GM19193 (cell line): ENCODE measurements around the gene ABLIM2.

Experiments used
- POLR2A ChIP-seq: IDR thresholded peaks from 4 replicates; pipeline ENCODE4 v1.6.1; 2011; ENCODE audit not compliant: insufficient read depth, insufficient read length; ENCODE audit errors: extremely low read depth

The ABLIM2 gene

DNA sequence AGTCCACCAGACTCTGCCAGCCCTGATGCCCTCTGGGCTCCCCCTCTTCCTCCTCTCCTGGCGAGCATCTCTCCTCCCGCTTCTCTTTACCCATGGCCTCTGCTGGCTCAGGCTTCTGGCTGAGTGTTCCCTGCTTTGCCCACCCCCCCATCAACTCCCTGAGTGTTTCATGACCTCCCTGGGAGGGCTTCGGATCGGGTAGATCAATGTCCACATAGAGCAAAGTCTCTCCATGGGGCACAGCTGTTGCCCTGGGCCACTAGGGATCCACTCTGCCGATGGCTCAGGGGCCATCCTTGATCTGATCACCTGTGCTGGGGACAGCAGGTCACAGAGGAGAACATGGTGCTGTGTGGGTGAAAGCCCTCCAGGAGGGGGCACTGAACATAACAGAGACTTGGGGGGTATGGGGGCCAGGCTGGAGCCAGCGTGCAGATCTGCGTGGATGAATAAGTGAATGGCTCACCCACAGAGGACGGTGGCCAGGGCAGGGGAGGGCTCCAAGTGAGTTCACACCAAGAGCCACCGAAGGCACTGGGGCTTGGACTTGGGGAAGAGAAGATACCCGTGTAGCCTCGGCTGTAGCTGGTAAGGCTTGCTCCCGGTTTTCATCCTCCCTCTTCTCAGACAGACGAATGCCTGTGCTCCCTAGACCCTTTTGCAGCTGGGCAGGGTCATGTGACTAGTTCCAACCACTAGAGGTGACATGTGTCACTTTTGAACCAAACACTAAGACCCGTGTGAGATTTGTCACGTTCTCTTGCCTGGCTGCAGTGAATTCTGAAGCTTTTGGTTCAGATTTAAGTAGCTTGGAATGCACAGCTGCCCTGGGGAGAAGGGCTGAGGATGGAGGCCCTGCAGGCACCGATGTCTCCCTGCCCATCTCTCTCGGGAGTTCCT, 195.8 kb downstream of the ABLIM2 start:
- no peak for TF ChIP-seq POLR2A

DNA sequence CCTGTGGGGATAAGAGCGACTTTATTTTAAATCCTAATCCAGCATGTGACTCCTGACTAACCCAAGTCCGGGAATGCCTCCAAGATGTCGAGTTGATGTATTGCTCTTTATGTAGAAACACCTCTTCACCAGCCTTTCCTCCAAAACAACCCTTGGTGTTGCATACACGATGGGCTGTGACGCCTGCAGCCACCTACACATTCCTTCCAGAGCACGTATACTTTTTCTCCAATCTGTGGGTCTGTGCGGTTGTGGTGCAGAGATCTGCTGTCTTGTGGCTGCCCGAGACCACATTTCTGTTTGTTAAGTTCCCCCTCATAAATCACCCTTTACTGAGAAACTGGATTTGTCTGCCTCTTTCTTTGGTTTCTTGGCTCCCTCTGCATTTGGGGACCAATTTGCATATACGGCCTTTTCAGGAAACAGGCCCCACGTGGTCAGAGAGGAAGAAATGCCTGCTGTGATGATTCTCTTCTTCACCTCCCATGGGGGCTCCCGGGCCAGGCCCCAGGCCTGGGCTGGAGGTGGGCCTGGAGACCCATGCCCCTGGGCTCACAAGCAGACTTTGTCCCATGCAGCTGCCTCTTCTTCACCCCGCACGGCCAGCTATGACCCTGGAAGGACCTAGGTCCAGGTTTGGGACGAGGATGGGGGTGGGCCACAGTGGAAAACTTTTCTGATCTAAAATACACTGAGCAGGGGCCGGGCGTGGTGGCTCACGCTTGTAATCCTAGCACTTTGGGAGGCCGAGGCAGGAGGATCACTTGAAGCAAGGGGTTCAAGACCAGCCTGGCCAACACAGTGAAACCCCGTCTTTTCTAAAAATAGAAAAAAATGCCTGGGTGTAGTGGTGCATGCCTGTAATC, 197.6 kb downstream of the ABLIM2 start:
- TF ChIP-seq POLR2A = no peak

DNA sequence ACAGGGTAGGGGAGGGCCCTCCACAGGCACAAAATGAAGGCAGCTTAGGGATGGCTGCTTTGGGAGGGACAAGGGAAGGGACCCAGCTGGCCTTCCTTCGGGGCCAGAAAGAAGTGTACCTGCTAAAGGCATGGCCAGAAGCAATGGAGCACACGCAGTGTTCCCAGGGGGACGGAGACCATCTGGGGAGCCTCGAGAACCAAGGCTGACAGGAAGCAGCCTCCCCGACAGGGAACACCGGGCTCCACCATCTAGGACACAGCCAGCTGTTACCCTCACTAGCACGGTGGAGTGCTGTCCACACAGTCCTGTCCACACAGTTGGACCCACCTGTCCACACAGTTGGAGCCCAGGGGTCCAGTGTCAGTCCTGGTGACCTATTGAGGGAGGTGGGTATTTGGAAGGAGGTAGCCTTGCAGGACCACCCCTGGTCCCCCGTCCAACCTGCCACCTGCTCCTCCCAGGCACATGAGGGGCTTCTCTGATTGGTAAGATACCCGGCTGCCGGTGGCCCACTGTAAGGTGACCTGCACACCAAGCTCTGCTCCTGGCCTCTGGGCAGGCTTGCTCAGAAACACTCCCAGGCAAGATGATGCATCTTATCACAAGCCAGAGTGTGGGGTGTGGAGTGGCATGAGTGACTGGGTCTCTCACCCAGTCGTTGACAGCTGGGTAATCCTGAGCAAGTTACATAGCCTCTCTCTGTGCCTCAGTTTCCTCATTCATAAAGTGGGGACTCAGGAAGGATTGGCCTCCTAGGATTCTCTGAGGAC, 198.4 kb downstream of the ABLIM2 start:
- no peak for TF ChIP-seq POLR2A

DNA sequence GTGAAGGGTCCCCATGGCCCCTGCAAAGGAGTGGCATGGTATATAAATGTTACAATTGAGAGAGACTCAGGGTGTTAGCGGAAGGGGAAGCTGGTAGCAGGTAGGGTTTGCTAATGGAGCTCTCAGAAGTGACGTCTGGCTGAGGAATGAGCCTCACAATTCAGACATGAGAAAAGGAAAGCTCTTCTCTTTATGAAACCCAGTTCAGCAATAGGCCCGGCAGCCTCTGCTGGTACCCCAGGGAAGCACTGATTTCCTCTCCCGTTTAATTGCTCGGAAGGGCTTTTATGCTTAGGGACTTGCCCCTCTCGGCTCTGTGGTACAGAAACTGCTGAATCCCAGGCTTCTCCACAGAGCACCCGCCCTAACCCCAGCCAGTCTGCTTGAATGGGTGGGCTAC, 199.5 kb downstream of the ABLIM2 start:
- no peak for TF ChIP-seq POLR2A

DNA sequence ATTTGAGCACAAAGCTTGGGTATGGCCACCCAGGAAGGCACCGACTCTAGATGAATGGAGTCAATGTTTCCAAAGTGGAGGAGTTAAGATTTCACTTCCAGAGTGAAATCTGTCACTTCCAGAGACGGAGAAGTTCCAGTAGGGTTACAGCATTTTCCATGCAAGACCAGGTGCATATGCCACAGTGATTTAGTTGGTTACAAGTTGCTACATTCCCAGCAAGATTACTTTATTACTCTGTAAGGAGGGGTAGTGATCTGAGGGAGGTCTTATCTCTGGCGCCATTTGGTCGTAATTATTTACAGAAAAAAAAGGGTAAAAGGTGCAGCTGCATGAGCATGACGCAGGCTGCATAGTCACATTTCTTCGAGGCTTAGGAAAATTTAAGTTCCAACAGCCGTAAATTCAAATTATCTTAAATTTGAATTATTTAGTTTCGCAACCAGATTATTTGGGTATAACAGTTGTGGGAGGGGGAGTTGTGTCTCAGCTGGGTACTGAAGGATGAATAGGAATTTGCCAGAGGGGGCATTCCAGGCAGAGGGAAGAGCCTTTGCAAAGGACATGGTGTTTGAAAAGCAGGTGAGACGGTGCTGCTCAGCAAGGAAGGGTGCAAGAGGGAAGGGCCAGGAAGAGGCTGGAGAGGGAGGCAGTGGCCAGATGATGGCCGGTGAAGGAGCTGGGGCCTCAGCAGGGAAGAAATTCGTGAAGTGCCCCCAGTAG, 201.5 kb downstream of the ABLIM2 start:
- no peak for TF ChIP-seq POLR2A

DNA sequence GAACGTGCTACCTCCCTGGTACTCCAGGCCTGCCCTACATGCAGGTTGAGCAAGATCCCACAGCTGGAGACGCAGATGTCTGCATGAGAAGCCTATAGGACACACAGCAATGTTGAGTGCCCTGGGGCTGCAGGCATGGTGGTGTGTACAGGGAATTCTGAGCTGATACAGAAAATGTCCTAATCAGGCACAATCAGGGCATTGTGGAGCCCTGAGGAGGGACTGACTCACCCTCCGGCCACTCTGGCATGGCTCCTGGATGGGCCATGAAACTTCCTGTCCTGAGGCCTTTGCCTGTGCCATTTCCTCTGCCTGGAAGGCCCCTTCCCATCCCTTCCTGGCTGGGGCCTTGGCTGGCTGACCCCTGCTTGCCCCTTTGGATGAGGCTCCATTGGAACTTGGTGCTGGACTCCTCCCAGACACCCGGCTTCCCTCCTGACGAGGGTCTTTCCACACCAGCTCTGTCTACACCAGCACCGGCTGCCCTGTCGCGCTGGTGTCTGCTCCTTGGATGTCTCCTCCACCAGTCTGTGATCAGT, 202.3 kb downstream of the ABLIM2 start:
- TF ChIP-seq POLR2A = no peak

DNA sequence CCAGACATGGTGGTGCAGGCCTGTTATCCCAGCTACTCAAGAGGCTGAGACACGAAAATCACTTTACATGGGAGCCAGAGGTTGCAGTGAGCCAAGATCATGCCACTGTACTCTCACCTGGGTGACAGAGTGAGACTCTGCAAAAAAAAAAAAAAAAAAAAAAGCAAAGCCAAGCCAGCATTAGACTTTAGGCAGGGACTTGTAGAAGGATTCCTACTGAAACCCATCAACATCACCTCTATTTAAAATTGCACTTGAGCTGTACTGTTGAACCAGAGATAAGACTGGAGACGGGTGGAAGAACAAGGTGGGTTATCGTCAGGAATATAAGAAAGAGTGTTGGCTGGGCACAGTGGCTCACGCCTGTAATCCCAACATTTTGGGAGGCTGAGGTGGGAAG, 203.2 kb downstream of the ABLIM2 start:
- TF ChIP-seq POLR2A = no peak

DNA sequence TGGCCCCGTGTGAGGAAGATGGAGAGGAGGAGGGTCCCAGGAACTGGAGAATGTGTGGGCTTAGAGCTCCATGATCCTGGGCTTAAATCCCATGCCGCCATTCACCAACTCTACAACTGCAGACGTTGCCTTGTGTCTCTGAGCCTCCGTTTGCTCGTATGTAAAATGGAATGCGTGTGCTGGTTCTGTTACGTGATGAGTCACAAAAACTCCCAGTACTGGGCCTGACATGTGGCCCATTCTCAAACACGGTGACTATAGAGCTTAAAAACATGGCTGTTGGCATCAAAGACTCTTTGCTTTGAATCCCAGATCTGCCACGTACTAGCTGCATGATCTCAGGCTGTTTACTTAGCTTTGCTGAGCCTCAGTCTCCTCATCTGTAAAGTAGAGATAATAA, 206.0 kb downstream of the ABLIM2 start:
- TF ChIP-seq POLR2A = no peak

DNA sequence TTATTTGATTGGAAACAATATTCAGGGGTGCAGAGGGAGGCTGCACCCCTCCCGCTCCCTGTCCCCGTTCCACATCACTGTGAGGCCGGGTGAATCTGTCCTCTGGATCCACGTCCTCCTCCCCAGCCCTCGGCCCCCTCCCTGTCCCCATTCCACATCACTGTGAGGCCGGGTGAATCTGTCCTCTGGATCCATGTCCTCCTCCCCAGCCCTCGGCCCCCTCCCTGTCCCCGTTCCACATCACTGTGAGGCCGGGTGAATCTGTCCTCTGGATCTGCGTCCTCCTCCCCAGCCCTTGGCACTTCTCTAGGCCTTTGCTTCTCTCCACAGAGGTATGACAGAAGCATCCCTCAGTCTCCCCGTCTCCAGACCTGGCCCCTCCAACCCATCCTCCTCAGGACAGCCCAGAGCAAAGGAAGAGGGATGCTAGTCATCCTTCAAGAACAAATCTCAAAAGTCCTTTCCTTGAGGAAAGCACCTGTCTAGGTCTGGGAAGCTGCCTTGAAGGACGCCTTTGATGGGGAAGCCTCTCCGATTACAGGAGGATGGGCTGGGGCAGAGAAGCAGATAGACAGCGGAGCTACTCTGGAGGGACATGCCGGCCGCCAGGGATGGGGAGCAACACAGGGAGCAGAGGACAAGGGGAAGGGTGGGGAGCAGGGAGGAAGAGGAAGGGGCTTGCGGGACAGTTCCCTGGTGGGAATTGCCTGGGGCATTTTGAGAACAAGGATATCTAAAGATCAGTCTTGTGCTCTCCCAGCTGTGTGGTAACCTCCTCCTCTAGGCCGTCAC, 208.1 kb downstream of the ABLIM2 start:
- no peak for TF ChIP-seq POLR2A

DNA sequence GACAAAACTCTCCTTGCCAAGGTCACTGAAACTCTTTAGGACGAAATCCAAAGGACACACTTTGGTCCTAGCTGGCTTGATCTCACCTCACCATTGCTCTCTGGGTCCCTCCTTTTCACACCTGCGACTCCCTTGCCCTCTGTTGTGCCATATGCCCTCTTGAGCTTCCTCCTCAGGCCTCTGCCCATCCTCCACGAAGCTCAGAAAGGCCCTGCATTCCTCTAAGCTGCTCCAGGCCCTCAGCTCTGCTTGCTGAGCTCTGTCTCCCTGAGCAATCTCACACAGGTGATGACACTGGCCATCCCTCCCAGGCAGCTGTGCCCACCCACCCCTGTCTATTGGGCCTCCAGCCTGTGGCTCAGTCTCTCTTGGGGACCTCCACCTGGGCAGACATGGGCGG, 208.9 kb downstream of the ABLIM2 start:
- no peak for TF ChIP-seq POLR2A

DNA sequence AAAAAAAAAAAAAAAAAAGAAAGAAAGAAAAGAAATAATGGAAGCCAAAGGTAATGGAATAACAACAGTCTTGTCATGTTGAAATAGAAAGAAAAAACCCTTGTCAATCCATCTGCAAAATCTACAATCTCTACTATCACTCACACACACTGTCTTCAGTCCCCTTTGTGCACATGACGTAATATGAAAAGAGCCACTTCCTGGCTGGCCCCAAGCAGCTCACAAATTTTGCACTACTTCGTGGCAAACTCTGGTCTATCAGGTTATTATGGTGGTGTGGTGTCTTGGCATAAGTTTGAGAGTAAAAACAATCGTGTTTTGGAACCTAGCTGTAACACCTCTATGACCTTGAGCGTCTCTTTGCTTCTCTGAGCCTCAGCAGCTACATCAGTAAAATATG, 210.7 kb downstream of the ABLIM2 start:
- TF ChIP-seq POLR2A = no peak

DNA sequence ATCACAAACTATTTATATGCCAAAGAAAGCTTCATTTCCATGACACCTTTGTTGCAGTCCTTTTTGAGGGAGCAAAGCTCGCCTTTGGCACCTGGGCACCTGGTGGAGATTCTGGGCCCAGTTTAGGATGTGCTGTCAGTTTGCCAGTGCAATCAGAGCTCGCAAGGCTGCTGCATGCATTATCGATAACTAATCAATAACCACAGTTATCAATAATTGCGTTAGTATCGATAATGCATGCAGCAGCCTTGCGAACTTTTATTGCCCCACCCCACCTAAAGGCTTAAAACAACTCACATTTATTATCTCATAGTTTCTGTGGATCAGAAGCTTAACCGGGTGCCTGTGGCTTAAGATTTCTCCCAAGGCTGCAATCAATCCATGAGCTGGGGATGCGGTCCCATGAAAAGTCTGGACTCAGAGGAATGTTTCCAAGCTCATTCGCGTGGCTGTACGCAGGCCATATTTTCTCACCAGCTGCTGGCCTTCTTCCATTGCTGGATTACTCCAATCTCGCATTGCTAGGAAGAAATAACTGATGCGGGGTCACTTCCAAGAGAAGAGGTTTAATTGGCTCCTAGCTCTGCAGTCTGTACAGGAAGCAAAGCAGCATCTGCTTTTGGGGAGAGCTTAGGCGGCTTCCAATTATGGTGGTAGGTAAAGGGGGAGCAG, 212.8 kb downstream of the ABLIM2 start:
- TF ChIP-seq POLR2A = no peak

DNA sequence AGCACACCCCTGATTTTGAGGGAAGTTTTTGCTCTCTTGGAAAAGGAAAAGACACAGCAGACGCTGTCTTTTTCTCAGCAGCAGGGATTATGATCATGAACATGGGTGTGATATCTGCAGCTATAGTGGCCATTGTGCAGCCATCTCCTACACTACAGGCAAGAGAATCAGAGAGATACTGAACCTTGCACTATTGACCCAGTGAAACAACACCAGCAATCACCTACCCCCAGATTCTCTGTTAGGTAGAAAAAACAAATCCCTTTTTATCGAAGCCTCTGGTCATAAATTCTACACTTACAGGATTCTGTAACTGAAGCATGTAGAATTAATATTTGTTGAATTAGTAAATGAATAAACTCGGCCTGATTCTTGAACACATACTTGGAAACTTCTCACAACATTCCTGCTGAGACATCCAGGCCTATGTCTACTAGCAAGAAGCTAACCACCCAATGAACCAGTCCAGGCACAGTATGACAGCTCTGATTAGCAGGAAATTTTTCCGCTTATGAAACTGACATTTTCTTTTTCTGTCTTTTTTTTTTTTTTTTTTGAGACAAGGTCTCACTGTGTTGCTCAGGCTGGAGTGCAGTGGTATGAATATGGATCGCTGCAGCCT, 213.9 kb downstream of the ABLIM2 start:
- no peak for TF ChIP-seq POLR2A

DNA sequence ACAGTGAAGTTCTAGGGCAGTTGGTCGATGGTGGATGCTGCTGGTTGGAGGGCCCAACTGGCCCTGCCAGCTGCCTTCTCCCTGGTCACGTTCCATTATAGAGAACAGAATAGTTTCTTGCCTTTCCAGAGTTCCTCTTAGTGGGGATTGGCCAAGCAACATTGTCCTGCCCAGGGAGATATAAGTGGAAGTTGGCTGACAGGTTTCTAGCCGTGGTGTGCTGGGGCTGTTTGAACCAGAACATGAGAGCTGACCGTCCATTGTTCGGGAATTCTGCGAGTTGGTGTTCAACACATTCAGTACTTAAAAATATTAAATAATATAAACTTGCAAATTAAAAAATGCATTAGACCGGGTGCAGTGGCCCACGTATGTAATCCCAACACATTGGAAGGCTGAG, 215.4 kb downstream of the ABLIM2 start:
- no peak for TF ChIP-seq POLR2A
